Bronchial epithelial cell (primary cell): ENCODE measurements around the gene DTNB. TPM values are rescaled to one million over a fixed set of nuclear protein-coding genes. Genes with fewer than 3 reads are reported as not detected.

Source experiments
- DNase-seq: peaks from one replicate; pipeline ENCODE4 v3.0.0-alpha.2; 2010; ENCODE audit warnings: low read depth
- FAIRE-seq: peaks from 2 replicates; lab custom pipeline; 2011; peaks lifted over from hg19 to GRCh38; lab: Jason Lieb, UNC
- H3K27me3 ChIP-seq: 2 replicates; pipeline ENCODE4 v1.5.1; 2011; ENCODE audit warnings: low read length; ENCODE audit not compliant: control insufficient read depth, insufficient read depth
- H3K36me3 ChIP-seq: 2 replicates; pipeline ENCODE4 v1.5.1; 2011; ENCODE audit warnings: low read length; ENCODE audit not compliant: control insufficient read depth, insufficient read depth
- H3K4me3 ChIP-seq: 2 replicates; pipeline ENCODE4 v1.5.1; 2011; ENCODE audit warnings: mild to moderate bottlenecking, low read depth, low read length, control low read depth
- CTCF ChIP-seq: IDR thresholded peaks from 2 replicates; pipeline ENCODE4 v1.5.1; 2011; ENCODE audit warnings: mild to moderate bottlenecking, moderate library complexity, low read length, control low read depth, inconsistent platforms; ENCODE audit not compliant: insufficient read depth, severe bottlenecking
- total RNA-seq: library from RNA; depleted of rRNA; stranded (reverse); fragments of >200 nt; gene quantifications from 2 replicates; pipeline ENCODE4 v1.2.1, GENCODE V29; 2014

Gene DTNB
- total RNA-seq, 1 donor from 2014 or later: 8.4 TPM

- TF ChIP-seq CTCF: no peak
- no peak for DNase-seq
- H3K4me3 ChIP-seq: no peak overlapping the region
- FAIRE-seq: no peak
- H3K27me3 ChIP-seq: no peaks in the 10 kb centered on the region
- H3K36me3 ChIP-seq: no peaks in the 10 kb centered on the region
Measured at GRCh38 chr2:25504266-25504665, 169.1 kb downstream of the DTNB start.

DNA sequence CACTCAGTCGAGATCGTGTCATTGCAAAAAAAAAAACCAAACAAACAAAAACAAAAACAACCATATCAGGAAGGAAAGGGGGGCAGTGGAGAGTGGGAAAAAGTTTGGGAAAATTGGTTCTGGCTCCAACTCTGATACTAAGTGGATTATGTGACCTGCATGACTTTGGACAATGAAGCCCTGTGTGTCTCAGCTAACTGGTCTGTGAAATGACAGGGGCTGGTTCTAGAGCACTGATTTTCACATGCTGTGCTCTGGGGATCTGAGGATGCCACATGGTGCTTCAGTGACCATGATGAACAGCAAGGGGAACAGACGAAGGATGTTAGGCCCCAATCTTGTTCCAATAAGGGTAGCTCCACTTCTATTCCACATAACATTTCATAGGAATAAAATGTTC is 174.2 kb downstream of the DTNB start:
- FAIRE-seq (no peak), DNase-seq (no peak)
- Histone ChIP-seq H3K36me3 (no peaks in the 10 kb centered on the region), H3K4me3 (no peak overlapping the region), H3K27me3 (no peaks in the 10 kb centered on the region)
- no peak for TF ChIP-seq CTCF

- no peak for DNase-seq
- FAIRE-seq: no peak
- Histone ChIP-seq H3K4me3 (no peak overlapping the region), H3K36me3 (no peaks in the 10 kb centered on the region), H3K27me3 (no peaks in the 10 kb centered on the region)
- TF ChIP-seq CTCF: no peak
Measured at GRCh38 chr2:25497918-25498407, 175.4 kb downstream of the DTNB start.

DNA sequence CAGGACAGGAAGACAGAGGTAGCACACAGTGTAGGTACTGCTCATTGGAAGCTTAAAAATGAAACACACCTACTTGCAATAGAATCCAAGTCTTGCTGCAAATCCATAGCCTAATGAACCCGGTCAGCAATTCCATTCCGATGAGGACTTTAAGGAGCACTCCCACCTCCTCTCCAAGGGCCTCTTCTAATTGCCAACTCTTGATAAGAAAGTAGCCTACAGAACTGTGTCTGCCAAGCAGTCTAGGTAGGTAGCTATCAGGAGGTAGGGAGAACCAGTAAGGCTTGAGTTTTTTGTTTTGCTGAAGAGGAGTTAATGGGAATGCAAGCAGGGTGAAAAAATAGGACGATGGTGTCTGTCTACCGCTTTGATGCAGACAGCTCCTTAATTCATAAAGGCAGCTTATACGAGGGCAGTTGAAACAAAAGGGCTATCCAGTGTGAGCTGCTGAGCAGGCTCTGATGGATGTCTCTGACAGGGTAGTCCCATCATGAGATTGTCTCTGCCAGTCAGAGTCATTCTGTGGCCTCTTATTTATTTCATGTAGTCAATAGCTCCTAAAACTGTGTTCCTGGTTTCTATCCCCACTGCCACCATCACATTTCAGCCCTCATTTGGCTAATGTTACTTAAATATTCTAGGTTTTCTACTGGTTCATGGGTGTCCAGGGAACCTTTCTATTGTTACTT is 176.0 kb downstream of the DTNB start:
- no peak for DNase-seq
- no peak for TF ChIP-seq CTCF
- H3K4me3 ChIP-seq: no peak overlapping the region
- H3K27me3 ChIP-seq: no peaks in the 10 kb centered on the region
- FAIRE-seq: no peak
- no peaks in the 10 kb centered on the region for H3K36me3 ChIP-seq

DNA sequence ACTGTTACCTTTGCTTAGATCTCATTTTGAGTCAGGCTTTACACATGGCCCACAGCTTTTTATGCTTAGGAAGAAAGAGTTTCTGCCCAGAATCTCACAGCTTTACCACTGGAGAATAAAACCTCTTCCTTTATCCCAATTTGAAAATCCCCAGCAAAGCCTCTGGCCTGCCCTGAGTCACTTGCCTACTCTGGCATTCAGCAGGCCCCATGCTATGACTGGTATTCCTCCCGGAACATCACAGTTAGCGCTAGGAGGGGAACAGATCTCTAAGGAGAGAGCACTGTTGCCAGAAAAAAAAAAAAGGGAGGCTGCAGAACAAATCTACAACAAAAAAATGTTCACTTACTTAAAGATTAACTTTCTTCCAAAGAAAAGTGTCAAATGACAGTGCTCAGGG is 178.8 kb downstream of the DTNB start:
- no peak for FAIRE-seq
- TF ChIP-seq CTCF: no peak

DNA sequence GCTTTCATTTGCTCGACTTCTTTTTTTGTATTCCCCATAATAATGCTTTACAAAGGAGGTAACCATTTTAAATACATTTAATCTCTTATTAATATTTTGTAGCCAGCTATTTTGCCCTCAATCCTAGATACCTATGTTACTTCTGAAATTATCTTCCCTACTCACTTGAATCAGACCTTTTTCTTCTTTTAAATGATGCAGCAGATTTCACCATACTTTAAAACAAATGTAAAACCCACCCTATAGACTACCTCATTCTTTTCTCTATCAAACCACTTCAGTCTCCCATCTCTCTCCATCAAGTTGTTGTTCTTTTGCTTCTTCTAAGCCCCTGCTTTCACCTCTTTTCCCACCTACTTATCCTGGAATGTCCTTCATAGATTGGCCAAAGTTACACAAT is 180.2 kb downstream of the DTNB start:
- FAIRE-seq (no peak), DNase-seq (no peak)
- Histone ChIP-seq H3K36me3 (no peaks in the 10 kb centered on the region), H3K27me3 (no peaks in the 10 kb centered on the region), H3K4me3 (no peak overlapping the region)
- no peak for TF ChIP-seq CTCF

More for the DNA sequence above, 178.8 kb downstream of the DTNB start:
- DNase-seq: no peak
- Histone ChIP-seq H3K4me3 (no peak overlapping the region), H3K36me3 (no peaks in the 10 kb centered on the region), H3K27me3 (no peaks in the 10 kb centered on the region)
